ENCODE data around the gene SLC6A19.
"Not testable (repeated sequence)": the region's sequence is repeated elsewhere in the genome, so short reads cannot be mapped to it uniquely, and the experiment has no call there.

The SLC6A19 gene

GRCh38 chr5:1256776-1257175 lies 55.4 kb downstream of the SLC6A19 start:
- DNase-seq (ENCODE audit: insufficient read length) (no peak), FAIRE-seq (no peak)
- TF ChIP-seq POLR2A (IDR thresholded peaks at IDR 0.05; ENCODE audit: low read depth, low read length) (no peak), TAF1 (IDR thresholded peaks at IDR 0.05; ENCODE audit: borderline replicate concordance, low read depth, low read length) (no peak), POLR2AphosphoS5 (IDR thresholded peaks at IDR 0.05; ENCODE audit: low read depth, low read length) (no peak)

- DNase-seq (ENCODE audit: insufficient read length) (no peak), FAIRE-seq (no peak)
- TF ChIP-seq POLR2AphosphoS5 (IDR thresholded peaks at IDR 0.05; ENCODE audit: low read depth, low read length) (no peak), TAF1 (IDR thresholded peaks at IDR 0.05; ENCODE audit: borderline replicate concordance, low read depth, low read length) (no peak), POLR2A (IDR thresholded peaks at IDR 0.05; ENCODE audit: low read depth, low read length) (no peak)
These were observed 56.0 kb downstream of the SLC6A19 start for GRCh38 chr5:1257363-1257762.

- no peak for FAIRE-seq
- TF ChIP-seq POLR2A (IDR thresholded peaks at IDR 0.05; ENCODE audit: low read depth, low read length) (no peak), TAF1 (IDR thresholded peaks at IDR 0.05; ENCODE audit: borderline replicate concordance, low read depth, low read length) (no peak), POLR2AphosphoS5 (IDR thresholded peaks at IDR 0.05; ENCODE audit: low read depth, low read length) (no peak)
- no peak for DNase-seq (ENCODE audit: insufficient read length)
These were observed 56.4 kb downstream of the SLC6A19 start for GRCh38 chr5:1257841-1258240.

GRCh38 chr5:1259806-1260480 lies 58.5 kb downstream of the SLC6A19 start:
- DNase-seq (ENCODE audit: insufficient read length), result no peak
- TF ChIP-seq POLR2A (IDR thresholded peaks at IDR 0.05; ENCODE audit: low read depth, low read length), result no peak
- no peak for TF ChIP-seq TAF1 (IDR thresholded peaks at IDR 0.05; ENCODE audit: borderline replicate concordance, low read depth, low read length)
- no peak for TF ChIP-seq POLR2AphosphoS5 (IDR thresholded peaks at IDR 0.05; ENCODE audit: low read depth, low read length)
- FAIRE-seq, result no peak

- FAIRE-seq, result no peak
- TF ChIP-seq POLR2AphosphoS5 (IDR thresholded peaks at IDR 0.05; ENCODE audit: low read depth, low read length) (no peak), POLR2A (IDR thresholded peaks at IDR 0.05; ENCODE audit: low read depth, low read length) (no peak), TAF1 (IDR thresholded peaks at IDR 0.05; ENCODE audit: borderline replicate concordance, low read depth, low read length) (no peak)
- no peak for DNase-seq (ENCODE audit: insufficient read length)
These were observed 60.2 kb downstream of the SLC6A19 start for GRCh38 chr5:1261643-1262042.

GRCh38 chr5:1262381-1262780 lies 61.0 kb downstream of the SLC6A19 start:
- TF ChIP-seq TAF1 (IDR thresholded peaks at IDR 0.05; ENCODE audit: borderline replicate concordance, low read depth, low read length), result no peak
- no peak for TF ChIP-seq POLR2A (IDR thresholded peaks at IDR 0.05; ENCODE audit: low read depth, low read length)
- no peak for TF ChIP-seq POLR2AphosphoS5 (IDR thresholded peaks at IDR 0.05; ENCODE audit: low read depth, low read length)
- no peak for FAIRE-seq
- DNase-seq (ENCODE audit: insufficient read length), result no peak

GRCh38 chr5:1264211-1264610 lies 62.8 kb downstream of the SLC6A19 start:
- FAIRE-seq, result no peak
- no peak for DNase-seq (ENCODE audit: insufficient read length)
- TF ChIP-seq TAF1 (IDR thresholded peaks at IDR 0.05; ENCODE audit: borderline replicate concordance, low read depth, low read length) (no peak), POLR2AphosphoS5 (IDR thresholded peaks at IDR 0.05; ENCODE audit: low read depth, low read length) (no peak), POLR2A (IDR thresholded peaks at IDR 0.05; ENCODE audit: low read depth, low read length) (no peak)

- FAIRE-seq (no peak), DNase-seq (ENCODE audit: insufficient read length) (no peak)
- TF ChIP-seq TAF1 (IDR thresholded peaks at IDR 0.05; ENCODE audit: borderline replicate concordance, low read depth, low read length) (no peak), POLR2A (IDR thresholded peaks at IDR 0.05; ENCODE audit: low read depth, low read length) (no peak), POLR2AphosphoS5 (IDR thresholded peaks at IDR 0.05; ENCODE audit: low read depth, low read length) (no peak)
These were observed 63.6 kb downstream of the SLC6A19 start for GRCh38 chr5:1265026-1265425.

- TF ChIP-seq POLR2A (IDR thresholded peaks at IDR 0.05; ENCODE audit: low read depth, low read length) (no peak), POLR2AphosphoS5 (IDR thresholded peaks at IDR 0.05; ENCODE audit: low read depth, low read length) (no peak), TAF1 (IDR thresholded peaks at IDR 0.05; ENCODE audit: borderline replicate concordance, low read depth, low read length) (no peak)
- FAIRE-seq, result no peak
- DNase-seq (ENCODE audit: insufficient read length), result no peak
These were observed 64.4 kb downstream of the SLC6A19 start for GRCh38 chr5:1265461-1266455.

GRCh38 chr5:1266791-1267190 lies 65.4 kb downstream of the SLC6A19 start:
- TF ChIP-seq POLR2AphosphoS5 (IDR thresholded peaks at IDR 0.05; ENCODE audit: low read depth, low read length) (no peak), TAF1 (IDR thresholded peaks at IDR 0.05; ENCODE audit: borderline replicate concordance, low read depth, low read length) (no peak), POLR2A (IDR thresholded peaks at IDR 0.05; ENCODE audit: low read depth, low read length) (no peak)
- FAIRE-seq, result no peak
- no peak for DNase-seq (ENCODE audit: insufficient read length)

GRCh38 chr5:1267464-1267863 lies 66.1 kb downstream of the SLC6A19 start:
- FAIRE-seq; DNase-seq (ENCODE audit: insufficient read length): not testable (repeated sequence)

- TF ChIP-seq POLR2A (IDR thresholded peaks at IDR 0.05; ENCODE audit: low read depth, low read length) (no peak), TAF1 (IDR thresholded peaks at IDR 0.05; ENCODE audit: borderline replicate concordance, low read depth, low read length) (no peak), POLR2AphosphoS5 (IDR thresholded peaks at IDR 0.05; ENCODE audit: low read depth, low read length) (no peak)
- FAIRE-seq (no peak), DNase-seq (ENCODE audit: insufficient read length) (no peak)
These were observed 66.7 kb downstream of the SLC6A19 start for GRCh38 chr5:1268056-1268455.

Measured in GM12892 (cell line).